HEK293 (cell line): ENCODE measurements around the gene ABT1.

ENCODE experiments used
- CTCF ChIA-PET: fragments of 350-600 bp; formaldehyde crosslinking; extraction: SDS; loops from one replicate; lab custom pipeline; 2021; ENCODE audit warnings: antibody characterized with exemption; lab: Yijun Ruan, JAX
- POLR2A ChIA-PET: fragments of 300-600 bp; formaldehyde crosslinking; extraction: SDS; loops from one replicate; lab custom pipeline; 2020; ENCODE audit warnings: antibody characterized with exemption, inconsistent platforms; lab: Yijun Ruan, JAX
- H3K27ac ChIP-seq: fragments of 200-500 bp; sonication (Bioruptor generic); 2 replicates; pipeline ENCODE4 v1.5.1; 2014; ENCODE audit warnings: low read depth, low read length, control low read depth, inconsistent platforms; ENCODE audit errors: extremely low read depth
- H3K36me3 ChIP-seq, 2 experiments: fragments of 200-500 bp in 1 of 2; sonication (Bioruptor generic) in 1 of 2; 1 replicate in 1 of 2; 2 replicates in 1 of 2; pipeline ENCODE4 v1.5.1; 2014 to 2017; ENCODE audit warnings: inconsistent platforms in 2 of 2, low read length in 2 of 2; ENCODE audit not compliant: control insufficient read depth in 2 of 2, insufficient read depth in 1 of 2
- H3K4me1 ChIP-seq: fragments of 200-500 bp; sonication (Bioruptor generic); 2 replicates; pipeline ENCODE4 v1.5.1; 2014; ENCODE audit warnings: mild to moderate bottlenecking, low read length, inconsistent platforms; ENCODE audit not compliant: control insufficient read depth, insufficient read depth
- H3K4me3 ChIP-seq: 2 replicates; pipeline ENCODE4 v1.5.1; 2011; ENCODE audit warnings: low read depth, mild to moderate bottlenecking, control low read depth, low read length, moderate library complexity
- H3K9me3 ChIP-seq: fragments of 200-500 bp; sonication (Bioruptor generic); 2 replicates; pipeline ENCODE4 v1.5.1; 2014; ENCODE audit warnings: low read depth, low read length, inconsistent platforms; ENCODE audit not compliant: control insufficient read depth, insufficient read depth
- BCL11B ChIP-seq: fragments of 450-650 bp; formaldehyde crosslinking; IDR thresholded peaks from 2 replicates; pipeline ENCODE4 v1.5.1; 2016; ENCODE audit warnings: low read depth, missing biosample characterization, missing genetic modification characterization
- KLF7 ChIP-seq: fragments of 450-650 bp; formaldehyde crosslinking; IDR thresholded peaks from 2 replicates; pipeline ENCODE4 v1.5.1; 2016; ENCODE audit warnings: missing biosample characterization, missing genetic modification characterization, borderline replicate concordance
- KLF8 ChIP-seq: fragments of 450-650 bp; formaldehyde crosslinking; IDR thresholded peaks from 2 replicates; pipeline ENCODE4 v1.5.1; 2016; ENCODE audit warnings: missing biosample characterization, missing genetic modification characterization
- ZBTB17 ChIP-seq: fragments of 450-650 bp; formaldehyde crosslinking; IDR thresholded peaks from 2 replicates; pipeline ENCODE4 v1.5.1; 2016; ENCODE audit warnings: missing biosample characterization, missing genetic modification characterization
- ZBTB20 ChIP-seq: fragments of 450-650 bp; formaldehyde crosslinking; IDR thresholded peaks from 2 replicates; pipeline ENCODE4 v1.5.1; 2016; ENCODE audit warnings: missing biosample characterization, missing genetic modification characterization
- ZNF121 ChIP-seq: fragments of 450-650 bp; formaldehyde crosslinking; IDR thresholded peaks from 2 replicates; pipeline ENCODE4 v1.5.1; 2016; ENCODE audit warnings: missing biosample characterization, missing genetic modification characterization
- ZNF223 ChIP-seq: fragments of 450-650 bp; formaldehyde crosslinking; IDR thresholded peaks from 2 replicates; pipeline ENCODE4 v1.5.1; 2016; ENCODE audit warnings: missing biosample characterization, missing genetic modification characterization
- ZNF23 ChIP-seq: fragments of 450-650 bp; formaldehyde crosslinking; IDR thresholded peaks from 2 replicates; pipeline ENCODE4 v1.5.1; 2016; ENCODE audit warnings: missing biosample characterization, missing genetic modification characterization, borderline replicate concordance
- ZNF341 ChIP-seq: fragments of 450-650 bp; formaldehyde crosslinking; IDR thresholded peaks from 2 replicates; pipeline ENCODE4; 2016; ENCODE audit warnings: low read depth, missing biosample characterization, missing genetic modification characterization
- ZNF394 ChIP-seq: fragments of 450-650 bp; formaldehyde crosslinking; IDR thresholded peaks from 2 replicates; pipeline ENCODE4 v1.5.1; 2016; ENCODE audit warnings: missing biosample characterization, missing genetic modification characterization, mild to moderate bottlenecking, moderate library complexity, borderline replicate concordance
- ZNF629 ChIP-seq: fragments of 450-650 bp; formaldehyde crosslinking; IDR thresholded peaks from 2 replicates; pipeline ENCODE4 v1.5.1; 2017; ENCODE audit warnings: missing biosample characterization, missing genetic modification characterization
- ZSCAN30 ChIP-seq: fragments of 450-650 bp; IDR thresholded peaks from 2 replicates; pipeline ENCODE4 v1.5.1; 2018; ENCODE audit warnings: missing biosample characterization, mild to moderate bottlenecking, missing genetic modification characterization, moderate library complexity
- ZXDB ChIP-seq: fragments of 450-650 bp; formaldehyde crosslinking; IDR thresholded peaks from 2 replicates; pipeline ENCODE4 v1.5.1; 2016; ENCODE audit warnings: missing biosample characterization, missing genetic modification characterization
- TF ChIP-seq, protein P1 (sequence below): fragments of 450-650 bp; formaldehyde crosslinking; IDR thresholded peaks from 2 replicates; pipeline ENCODE4 v1.5.1; 2016; ENCODE audit warnings: missing biosample characterization, missing genetic modification characterization
- TF ChIP-seq, protein P2 (sequence below): fragments of 450-650 bp; formaldehyde crosslinking; IDR thresholded peaks from 2 replicates; pipeline ENCODE4 v1.5.1; 2016; ENCODE audit warnings: missing biosample characterization, missing genetic modification characterization
- TF ChIP-seq, protein P3 (sequence below): fragments of 450-650 bp; formaldehyde crosslinking; IDR thresholded peaks from 2 replicates; pipeline ENCODE4 v1.5.1; 2016; ENCODE audit warnings: missing biosample characterization, missing genetic modification characterization
- TF ChIP-seq, protein P4 (sequence below): fragments of 450-650 bp; formaldehyde crosslinking; IDR thresholded peaks from 2 replicates; pipeline ENCODE4 v1.5.1; 2016; ENCODE audit warnings: missing biosample characterization, missing genetic modification characterization
- TF ChIP-seq, protein P5 (sequence below): fragments of 450-650 bp; formaldehyde crosslinking; IDR thresholded peaks from 2 replicates; pipeline ENCODE4 v1.5.1; 2017; ENCODE audit warnings: missing biosample characterization, missing genetic modification characterization
- TF ChIP-seq, protein P6 (sequence below): fragments of 450-650 bp; formaldehyde crosslinking; IDR thresholded peaks from 2 replicates; pipeline ENCODE4 v1.5.1; 2016; ENCODE audit warnings: missing biosample characterization, missing genetic modification characterization
- TF ChIP-seq, protein P7 (sequence below): fragments of 450-650 bp; formaldehyde crosslinking; IDR thresholded peaks from 2 replicates; pipeline ENCODE4 v1.5.1; 2017; ENCODE audit warnings: missing biosample characterization, missing genetic modification characterization

The ABT1 gene

DNA sequence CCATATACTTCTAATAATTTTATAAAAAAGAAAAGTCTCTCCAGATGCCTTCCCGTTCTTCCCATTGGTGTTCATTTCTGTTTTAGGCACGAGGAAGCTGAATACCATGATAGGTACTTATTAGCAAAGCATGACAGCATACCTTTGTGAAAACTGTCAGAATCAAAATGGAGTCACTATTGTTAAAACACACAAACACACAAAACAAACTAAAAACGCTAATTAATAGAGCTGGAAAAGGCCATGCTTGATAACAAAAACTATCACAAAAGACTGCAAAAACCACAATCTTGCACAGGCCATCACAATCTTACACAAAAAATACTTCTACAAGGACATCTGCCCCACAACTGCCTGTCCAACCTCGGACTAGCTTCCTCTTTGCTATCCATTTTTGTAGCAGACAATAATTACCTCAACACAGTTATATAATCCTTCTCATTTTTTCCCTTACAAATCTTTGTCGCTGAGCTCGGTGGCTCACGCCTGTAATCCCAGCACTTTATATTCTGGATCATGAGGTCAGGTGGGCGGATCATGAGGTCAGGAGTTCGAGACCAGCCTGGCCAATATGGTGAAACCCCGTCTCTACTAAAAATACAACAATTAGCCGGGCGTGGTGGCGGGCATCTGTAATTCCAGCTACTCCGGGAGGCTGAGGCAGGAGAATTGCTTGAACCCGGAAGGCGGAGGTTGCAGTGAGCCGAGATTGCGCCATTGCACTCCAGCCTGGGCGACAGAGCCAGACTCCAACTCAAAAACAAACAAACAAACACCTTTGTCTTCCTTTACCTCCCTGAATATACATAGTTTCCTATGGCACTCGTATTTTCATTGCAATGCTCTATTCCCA, 3.2 kb upstream of the ABT1 start:
- ChIA-PET CTCF (interaction anchor here (0.6 to 6.0 kb wide), 7 partner anchors 8 to 1301 kb away, joined by 3 to 152 read pairs (median 4); no protein-coding TSS in a partner anchor), POLR2A (interaction anchor here (0.6 to 2.1 kb wide), 4 partner anchors 343 to 1204 kb away, joined by 3 to 5 read pairs (median 4); a partner anchor contains a TSS)
- H3K4me1 ChIP-seq, result peaks cover 4% of the 10 kb centered on the region; the same call in 1 of the 2 replicates
- H3K27ac ChIP-seq, result no peak overlapping the region
- H3K36me3 ChIP-seq, result peaks cover 0 to 7% of the 10 kb centered on the region in 2 experiments; a peak in 1 of 3 replicates
- TF ChIP-seq ZNF341 (tag by site-specific recombination) (0 out of 2 replicates have a peak, but pooled peaks have one; percentile 27), ZNF23 (no peak), KLF8 (0 out of 2 replicates have a peak, but pooled peaks have one; percentile 30), ZNF121 (0 out of 2 replicates have a peak, but pooled peaks have one; percentile 56), ZBTB17 (tag by site-specific recombination) (peak; percentile 97), ZXDB (tag by site-specific recombination) (0 out of 2 replicates have a peak, but pooled peaks have one; percentile 31), ZNF394 (tag by site-specific recombination) (peak; percentile 94), ZNF629 (peak; percentile 49; the same call in 1 of the 2 replicates), ZBTB20 (peak; percentile 53; the same call in 1 of the 2 replicates), ZNF223 (tag by site-specific recombination) (no peak), BCL11B (tag by site-specific recombination) (0 out of 2 replicates have a peak, but pooled peaks have one; percentile 63), ZSCAN30 (tag by site-specific recombination) (no peak), KLF7 (0 out of 2 replicates have a peak, but pooled peaks have one; percentile 31)
- TF ChIP-seq, protein P1, sequence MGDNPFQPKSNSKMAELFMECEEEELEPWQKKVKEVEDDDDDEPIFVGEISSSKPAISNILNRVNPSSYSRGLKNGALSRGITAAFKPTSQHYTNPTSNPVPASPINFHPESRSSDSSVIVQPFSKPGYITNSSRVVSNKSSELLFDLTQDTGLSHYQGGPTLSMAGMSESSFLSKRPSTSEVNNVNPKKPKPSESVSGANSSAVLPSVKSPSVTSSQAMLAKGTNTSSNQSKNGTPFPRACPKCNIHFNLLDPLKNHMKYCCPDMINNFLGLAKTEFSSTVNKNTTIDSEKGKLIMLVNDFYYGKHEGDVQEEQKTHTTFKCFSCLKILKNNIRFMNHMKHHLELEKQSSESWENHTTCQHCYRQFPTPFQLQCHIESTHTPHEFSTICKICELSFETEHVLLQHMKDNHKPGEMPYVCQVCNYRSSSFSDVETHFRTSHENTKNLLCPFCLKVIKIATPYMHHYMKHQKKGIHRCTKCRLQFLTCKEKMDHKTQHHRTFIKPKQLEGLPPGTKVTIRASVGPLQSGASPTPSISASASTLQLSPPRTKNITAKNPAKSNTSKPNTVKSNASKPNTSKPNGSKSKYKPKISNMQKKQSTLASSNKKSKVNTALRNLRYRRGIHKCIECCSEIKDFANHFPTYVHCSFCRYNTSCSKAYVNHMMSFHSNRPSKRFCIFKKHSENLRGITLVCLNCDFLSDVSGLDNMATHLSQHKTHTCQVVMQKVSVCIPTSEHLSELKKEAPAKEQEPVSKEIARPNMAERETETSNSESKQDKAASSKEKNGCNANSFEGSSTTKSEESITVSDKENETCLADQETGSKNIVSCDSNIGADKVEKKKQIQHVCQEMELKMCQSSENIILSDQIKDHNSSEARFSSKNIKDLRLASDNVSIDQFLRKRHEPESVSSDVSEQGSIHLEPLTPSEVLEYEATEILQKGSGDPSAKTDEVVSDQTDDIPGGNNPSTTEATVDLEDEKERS (tag by site-specific recombination), result no peak
- TF ChIP-seq, protein P2, sequence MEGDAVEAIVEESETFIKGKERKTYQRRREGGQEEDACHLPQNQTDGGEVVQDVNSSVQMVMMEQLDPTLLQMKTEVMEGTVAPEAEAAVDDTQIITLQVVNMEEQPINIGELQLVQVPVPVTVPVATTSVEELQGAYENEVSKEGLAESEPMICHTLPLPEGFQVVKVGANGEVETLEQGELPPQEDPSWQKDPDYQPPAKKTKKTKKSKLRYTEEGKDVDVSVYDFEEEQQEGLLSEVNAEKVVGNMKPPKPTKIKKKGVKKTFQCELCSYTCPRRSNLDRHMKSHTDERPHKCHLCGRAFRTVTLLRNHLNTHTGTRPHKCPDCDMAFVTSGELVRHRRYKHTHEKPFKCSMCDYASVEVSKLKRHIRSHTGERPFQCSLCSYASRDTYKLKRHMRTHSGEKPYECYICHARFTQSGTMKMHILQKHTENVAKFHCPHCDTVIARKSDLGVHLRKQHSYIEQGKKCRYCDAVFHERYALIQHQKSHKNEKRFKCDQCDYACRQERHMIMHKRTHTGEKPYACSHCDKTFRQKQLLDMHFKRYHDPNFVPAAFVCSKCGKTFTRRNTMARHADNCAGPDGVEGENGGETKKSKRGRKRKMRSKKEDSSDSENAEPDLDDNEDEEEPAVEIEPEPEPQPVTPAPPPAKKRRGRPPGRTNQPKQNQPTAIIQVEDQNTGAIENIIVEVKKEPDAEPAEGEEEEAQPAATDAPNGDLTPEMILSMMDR (tag by site-specific recombination), result no peak
- TF ChIP-seq, protein P3, sequence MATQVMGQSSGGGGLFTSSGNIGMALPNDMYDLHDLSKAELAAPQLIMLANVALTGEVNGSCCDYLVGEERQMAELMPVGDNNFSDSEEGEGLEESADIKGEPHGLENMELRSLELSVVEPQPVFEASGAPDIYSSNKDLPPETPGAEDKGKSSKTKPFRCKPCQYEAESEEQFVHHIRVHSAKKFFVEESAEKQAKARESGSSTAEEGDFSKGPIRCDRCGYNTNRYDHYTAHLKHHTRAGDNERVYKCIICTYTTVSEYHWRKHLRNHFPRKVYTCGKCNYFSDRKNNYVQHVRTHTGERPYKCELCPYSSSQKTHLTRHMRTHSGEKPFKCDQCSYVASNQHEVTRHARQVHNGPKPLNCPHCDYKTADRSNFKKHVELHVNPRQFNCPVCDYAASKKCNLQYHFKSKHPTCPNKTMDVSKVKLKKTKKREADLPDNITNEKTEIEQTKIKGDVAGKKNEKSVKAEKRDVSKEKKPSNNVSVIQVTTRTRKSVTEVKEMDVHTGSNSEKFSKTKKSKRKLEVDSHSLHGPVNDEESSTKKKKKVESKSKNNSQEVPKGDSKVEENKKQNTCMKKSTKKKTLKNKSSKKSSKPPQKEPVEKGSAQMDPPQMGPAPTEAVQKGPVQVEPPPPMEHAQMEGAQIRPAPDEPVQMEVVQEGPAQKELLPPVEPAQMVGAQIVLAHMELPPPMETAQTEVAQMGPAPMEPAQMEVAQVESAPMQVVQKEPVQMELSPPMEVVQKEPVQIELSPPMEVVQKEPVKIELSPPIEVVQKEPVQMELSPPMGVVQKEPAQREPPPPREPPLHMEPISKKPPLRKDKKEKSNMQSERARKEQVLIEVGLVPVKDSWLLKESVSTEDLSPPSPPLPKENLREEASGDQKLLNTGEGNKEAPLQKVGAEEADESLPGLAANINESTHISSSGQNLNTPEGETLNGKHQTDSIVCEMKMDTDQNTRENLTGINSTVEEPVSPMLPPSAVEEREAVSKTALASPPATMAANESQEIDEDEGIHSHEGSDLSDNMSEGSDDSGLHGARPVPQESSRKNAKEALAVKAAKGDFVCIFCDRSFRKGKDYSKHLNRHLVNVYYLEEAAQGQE (tag by site-specific recombination), result no peak
- TF ChIP-seq, protein P4, sequence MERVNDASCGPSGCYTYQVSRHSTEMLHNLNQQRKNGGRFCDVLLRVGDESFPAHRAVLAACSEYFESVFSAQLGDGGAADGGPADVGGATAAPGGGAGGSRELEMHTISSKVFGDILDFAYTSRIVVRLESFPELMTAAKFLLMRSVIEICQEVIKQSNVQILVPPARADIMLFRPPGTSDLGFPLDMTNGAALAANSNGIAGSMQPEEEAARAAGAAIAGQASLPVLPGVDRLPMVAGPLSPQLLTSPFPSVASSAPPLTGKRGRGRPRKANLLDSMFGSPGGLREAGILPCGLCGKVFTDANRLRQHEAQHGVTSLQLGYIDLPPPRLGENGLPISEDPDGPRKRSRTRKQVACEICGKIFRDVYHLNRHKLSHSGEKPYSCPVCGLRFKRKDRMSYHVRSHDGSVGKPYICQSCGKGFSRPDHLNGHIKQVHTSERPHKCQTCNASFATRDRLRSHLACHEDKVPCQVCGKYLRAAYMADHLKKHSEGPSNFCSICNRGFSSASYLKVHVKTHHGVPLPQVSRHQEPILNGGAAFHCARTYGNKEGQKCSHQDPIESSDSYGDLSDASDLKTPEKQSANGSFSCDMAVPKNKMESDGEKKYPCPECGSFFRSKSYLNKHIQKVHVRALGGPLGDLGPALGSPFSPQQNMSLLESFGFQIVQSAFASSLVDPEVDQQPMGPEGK (tag by site-specific recombination), result 0 out of 2 replicates have a peak, but pooled peaks have one; percentile 8
- TF ChIP-seq, protein P5, sequence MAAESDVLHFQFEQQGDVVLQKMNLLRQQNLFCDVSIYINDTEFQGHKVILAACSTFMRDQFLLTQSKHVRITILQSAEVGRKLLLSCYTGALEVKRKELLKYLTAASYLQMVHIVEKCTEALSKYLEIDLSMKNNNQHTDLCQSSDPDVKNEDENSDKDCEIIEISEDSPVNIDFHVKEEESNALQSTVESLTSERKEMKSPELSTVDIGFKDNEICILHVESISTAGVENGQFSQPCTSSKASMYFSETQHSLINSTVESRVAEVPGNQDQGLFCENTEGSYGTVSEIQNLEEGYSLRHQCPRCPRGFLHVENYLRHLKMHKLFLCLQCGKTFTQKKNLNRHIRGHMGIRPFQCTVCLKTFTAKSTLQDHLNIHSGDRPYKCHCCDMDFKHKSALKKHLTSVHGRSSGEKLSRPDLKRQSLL (tag by site-specific recombination), result peak; percentile 67; the same call in 1 of the 2 replicates
- TF ChIP-seq, protein P6, sequence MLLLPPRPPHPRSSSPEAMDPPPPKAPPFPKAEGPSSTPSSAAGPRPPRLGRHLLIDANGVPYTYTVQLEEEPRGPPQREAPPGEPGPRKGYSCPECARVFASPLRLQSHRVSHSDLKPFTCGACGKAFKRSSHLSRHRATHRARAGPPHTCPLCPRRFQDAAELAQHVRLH (tag by site-specific recombination), result peak; percentile 71; the same call in 1 of the 2 replicates
- TF ChIP-seq, protein P7, sequence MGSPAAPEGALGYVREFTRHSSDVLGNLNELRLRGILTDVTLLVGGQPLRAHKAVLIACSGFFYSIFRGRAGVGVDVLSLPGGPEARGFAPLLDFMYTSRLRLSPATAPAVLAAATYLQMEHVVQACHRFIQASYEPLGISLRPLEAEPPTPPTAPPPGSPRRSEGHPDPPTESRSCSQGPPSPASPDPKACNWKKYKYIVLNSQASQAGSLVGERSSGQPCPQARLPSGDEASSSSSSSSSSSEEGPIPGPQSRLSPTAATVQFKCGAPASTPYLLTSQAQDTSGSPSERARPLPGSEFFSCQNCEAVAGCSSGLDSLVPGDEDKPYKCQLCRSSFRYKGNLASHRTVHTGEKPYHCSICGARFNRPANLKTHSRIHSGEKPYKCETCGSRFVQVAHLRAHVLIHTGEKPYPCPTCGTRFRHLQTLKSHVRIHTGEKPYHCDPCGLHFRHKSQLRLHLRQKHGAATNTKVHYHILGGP (tag by site-specific recombination), result no peak
- no peak overlapping the region for H3K4me3 ChIP-seq
- H3K9me3 ChIP-seq, result no peaks in the 10 kb centered on the region
